HFFc6 (cell line): ENCODE measurements around the gene SLC12A1. TPM values are rescaled to one million over a fixed set of nuclear protein-coding genes. Genes with fewer than 3 reads are reported as not detected.

ENCODE experiments used
- DNase-seq: peaks from one replicate; pipeline ENCODE4 v3.0.0-alpha.2; 2018
- H3K27ac Mint-ChIP-seq: 2 replicates; pipeline ENCODE4 v1.8.0; 2020; ENCODE audit warnings: mild to moderate bottlenecking, mixed read lengths
- H3K27me3 Mint-ChIP-seq: 2 replicates; pipeline ENCODE4 v1.8.0; 2021; ENCODE audit warnings: mild to moderate bottlenecking, moderate library complexity, mixed read lengths; ENCODE audit not compliant: insufficient read depth
- H3K36me3 Mint-ChIP-seq: 2 replicates; pipeline ENCODE4 v1.8.0; 2021; ENCODE audit warnings: low read depth, mixed read lengths
- H3K4me1 Mint-ChIP-seq: 2 replicates; pipeline ENCODE4 v1.8.0; 2020; ENCODE audit warnings: low read depth, mixed read lengths
- H3K4me3 Mint-ChIP-seq: 2 replicates; pipeline ENCODE4 v1.8.0; 2020; ENCODE audit warnings: mild to moderate bottlenecking, moderate library complexity, mixed read lengths
- H3K9me3 Mint-ChIP-seq: 2 replicates; pipeline ENCODE4 v1.8.0; 2020; ENCODE audit warnings: mild to moderate bottlenecking, mixed read lengths
- total RNA-seq, 6 experiments: library from RNA; stranded (reverse); fragmentation: NEBNext Ultra II Directional; extraction: Animal tissue kit (Norgen Biotek cat#: 25700); gene quantifications; 2 replicates in 1 of 6; 3 replicates in 5 of 6; pipeline ENCODE4 v1.2.3, GENCODE V29; 2021
- TF ChIP-seq, protein P1 (sequence below): fragments of 200-600 bp; sonication (generic); IDR thresholded peaks from 2 replicates; pipeline ENCODE4 v1.5.0; 2021; ENCODE audit warnings: antibody characterized with exemption, mild to moderate bottlenecking

SLC12A1 gene
- total RNA-seq, 6 experiments from 2014 or later, result not detected

DNA sequence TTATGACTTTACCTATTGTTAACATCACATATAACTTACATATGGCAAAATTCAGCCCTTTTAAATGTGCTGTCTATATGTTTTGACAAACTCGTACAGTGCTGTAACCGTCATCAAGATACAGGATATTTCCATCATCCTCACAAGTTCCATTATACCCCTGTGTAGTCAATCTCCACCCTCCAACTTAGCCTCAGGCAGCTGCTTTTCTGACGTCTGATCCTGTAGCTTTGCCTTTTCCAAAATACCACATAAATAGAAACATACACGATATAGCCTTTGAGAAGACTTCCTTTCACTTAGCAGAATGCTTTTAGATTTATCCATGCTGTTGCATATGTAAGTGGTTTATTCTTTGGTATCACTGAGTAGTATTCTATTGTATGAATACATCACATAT is 47.1 kb downstream of the SLC12A1 start:
- H3K27me3 Mint-ChIP-seq, result peaks cover 22% of the 10 kb centered on the region
- TF ChIP-seq, protein P1, sequence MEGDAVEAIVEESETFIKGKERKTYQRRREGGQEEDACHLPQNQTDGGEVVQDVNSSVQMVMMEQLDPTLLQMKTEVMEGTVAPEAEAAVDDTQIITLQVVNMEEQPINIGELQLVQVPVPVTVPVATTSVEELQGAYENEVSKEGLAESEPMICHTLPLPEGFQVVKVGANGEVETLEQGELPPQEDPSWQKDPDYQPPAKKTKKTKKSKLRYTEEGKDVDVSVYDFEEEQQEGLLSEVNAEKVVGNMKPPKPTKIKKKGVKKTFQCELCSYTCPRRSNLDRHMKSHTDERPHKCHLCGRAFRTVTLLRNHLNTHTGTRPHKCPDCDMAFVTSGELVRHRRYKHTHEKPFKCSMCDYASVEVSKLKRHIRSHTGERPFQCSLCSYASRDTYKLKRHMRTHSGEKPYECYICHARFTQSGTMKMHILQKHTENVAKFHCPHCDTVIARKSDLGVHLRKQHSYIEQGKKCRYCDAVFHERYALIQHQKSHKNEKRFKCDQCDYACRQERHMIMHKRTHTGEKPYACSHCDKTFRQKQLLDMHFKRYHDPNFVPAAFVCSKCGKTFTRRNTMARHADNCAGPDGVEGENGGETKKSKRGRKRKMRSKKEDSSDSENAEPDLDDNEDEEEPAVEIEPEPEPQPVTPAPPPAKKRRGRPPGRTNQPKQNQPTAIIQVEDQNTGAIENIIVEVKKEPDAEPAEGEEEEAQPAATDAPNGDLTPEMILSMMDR, result no peak
- H3K9me3 Mint-ChIP-seq, result no peaks in the 10 kb centered on the region
- H3K4me3 Mint-ChIP-seq, result no peak overlapping the region
- DNase-seq, result no peak
- no peaks in the 10 kb centered on the region for H3K4me1 Mint-ChIP-seq
- H3K27ac Mint-ChIP-seq, result no peak overlapping the region
- H3K36me3 Mint-ChIP-seq, result no peaks in the 10 kb centered on the region

DNA sequence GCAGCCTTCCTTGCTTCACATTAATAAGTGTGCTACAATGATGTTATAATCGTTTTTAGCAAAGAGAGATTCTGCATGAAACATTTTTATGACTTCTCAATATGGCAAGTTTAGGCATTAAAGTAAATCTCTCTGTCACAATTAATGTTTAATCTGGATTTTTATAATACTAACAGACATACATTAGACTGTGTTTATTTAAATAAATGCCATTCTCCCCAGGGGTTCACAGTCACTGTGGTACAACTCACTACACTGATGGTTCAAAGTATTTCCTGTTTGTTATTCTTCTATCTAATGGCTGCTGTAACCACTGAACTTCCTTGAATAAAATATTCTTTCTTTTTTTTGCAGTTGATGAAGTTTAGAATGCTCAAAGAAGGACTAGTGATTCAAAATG is 59.0 kb downstream of the SLC12A1 start:
- TF ChIP-seq, protein P1, result no peak

DNA sequence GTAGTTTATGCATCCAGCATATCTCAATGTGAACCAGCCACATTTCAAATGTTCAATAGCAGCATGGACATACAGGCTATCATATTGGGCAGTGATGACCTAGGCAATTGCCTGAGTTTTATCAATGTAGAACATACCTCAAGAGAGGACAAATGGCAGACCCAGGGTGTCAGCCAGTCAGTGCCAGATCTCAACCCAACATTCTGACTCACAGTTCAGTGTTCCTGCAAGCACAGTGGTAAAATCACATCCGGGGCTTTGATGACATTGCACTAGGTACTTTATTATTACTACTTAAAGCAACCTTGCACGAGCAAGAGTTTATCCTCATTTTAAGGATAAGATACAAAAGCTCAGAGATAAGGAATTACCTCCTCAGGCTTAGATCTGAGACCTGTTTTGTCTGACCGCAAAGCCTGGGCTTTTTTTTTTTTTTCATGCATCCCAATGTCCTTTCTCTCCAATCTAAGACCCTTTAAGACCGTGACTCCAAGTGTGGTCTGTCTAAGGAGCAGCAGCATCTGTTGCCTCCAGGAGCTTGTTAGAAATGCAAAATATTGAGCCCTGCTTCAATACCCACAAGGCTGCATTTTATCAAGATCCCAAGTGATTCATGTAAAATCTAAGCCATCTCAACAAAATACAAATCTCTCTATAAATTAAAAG is 60.1 kb downstream of the SLC12A1 start:
- H3K36me3 Mint-ChIP-seq, result no peaks in the 10 kb centered on the region
- no peak for DNase-seq
- no peaks in the 10 kb centered on the region; the same call in 1 of the 2 replicates for H3K27me3 Mint-ChIP-seq

More for the DNA sequence above, 59.0 kb downstream of the SLC12A1 start:
- no peaks in the 10 kb centered on the region for H3K9me3 Mint-ChIP-seq
- no peaks in the 10 kb centered on the region; the same call in 1 of the 2 replicates for H3K27me3 Mint-ChIP-seq
- DNase-seq, result no peak
- H3K4me3 Mint-ChIP-seq, result no peak overlapping the region
- no peaks in the 10 kb centered on the region for H3K36me3 Mint-ChIP-seq
- no peaks in the 10 kb centered on the region for H3K4me1 Mint-ChIP-seq
- no peak overlapping the region for H3K27ac Mint-ChIP-seq

DNA sequence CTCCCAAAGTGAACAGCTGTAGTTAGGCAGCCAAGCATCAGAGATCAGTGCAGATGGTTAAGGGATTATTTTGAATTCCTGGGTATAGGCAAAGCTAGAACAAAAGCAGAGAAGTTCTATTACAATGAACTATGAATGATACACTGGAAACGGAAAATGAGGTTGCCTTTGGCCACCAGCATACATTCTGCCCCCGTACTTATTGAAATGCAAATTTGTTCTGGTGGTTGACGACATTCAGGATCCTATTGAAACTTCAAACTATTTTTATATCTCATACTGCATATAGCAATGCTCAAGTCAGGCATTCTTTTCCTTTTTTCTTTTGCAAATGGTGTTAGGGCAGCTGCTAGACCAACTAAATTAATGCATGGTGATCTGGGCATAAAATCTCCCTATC is 61.7 kb downstream of the SLC12A1 start:
- Mint-ChIP-seq H3K4me3 (no peak overlapping the region), H3K27ac (no peak overlapping the region), H3K36me3 (no peaks in the 10 kb centered on the region), H3K9me3 (no peaks in the 10 kb centered on the region), H3K4me1 (no peaks in the 10 kb centered on the region), H3K27me3 (no peaks in the 10 kb centered on the region; the same call in 1 of the 2 replicates)
- TF ChIP-seq, protein P1, result no peak
- no peak for DNase-seq

More for the DNA sequence above, 60.1 kb downstream of the SLC12A1 start:
- Mint-ChIP-seq H3K9me3 (no peaks in the 10 kb centered on the region), H3K27ac (no peak overlapping the region), H3K4me1 (no peaks in the 10 kb centered on the region), H3K4me3 (no peak overlapping the region)
- TF ChIP-seq, protein P1, result no peak

DNA sequence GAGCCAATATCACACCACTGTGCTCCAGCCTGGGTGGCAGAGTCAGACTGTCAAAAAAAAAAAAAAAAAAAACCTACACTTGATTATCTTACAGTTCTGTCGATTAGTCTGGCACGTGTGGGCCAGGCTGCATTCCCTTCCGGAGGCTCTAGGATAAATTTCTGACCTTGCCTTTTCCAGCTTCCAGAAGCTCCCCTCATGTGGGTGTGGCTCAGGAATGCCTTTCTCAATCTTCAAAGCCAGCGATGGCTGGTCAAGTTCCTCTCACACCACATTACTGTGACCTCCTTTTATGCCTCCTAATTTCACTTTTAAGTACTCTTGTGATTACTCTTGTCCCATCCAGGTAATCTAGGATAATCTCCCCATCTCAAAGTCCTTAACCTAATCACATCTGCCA is 66.9 kb downstream of the SLC12A1 start:
- Mint-ChIP-seq H3K4me1 (no peaks in the 10 kb centered on the region), H3K27me3 (peaks cover 5% of the 10 kb centered on the region; the same call in 1 of the 2 replicates), H3K27ac (no peak overlapping the region), H3K36me3 (no peaks in the 10 kb centered on the region), H3K9me3 (no peaks in the 10 kb centered on the region), H3K4me3 (no peak overlapping the region)
- TF ChIP-seq, protein P1, result no peak
- DNase-seq, result no peak
